ENCODE data around the gene BIRC6. TPM values are rescaled to one million over a fixed set of nuclear protein-coding genes. Genes with fewer than 3 reads are reported as not detected.
"Not testable (repeated sequence)": the region's sequence is repeated elsewhere in the genome, so short reads cannot be mapped to it uniquely, and the experiment has no call there.

Gene BIRC6
- total RNA-seq: 10 to 100 TPM; 43.1 to 63.5 (median 47.2) TPM
- long read RNA-seq, partial matches to known transcripts: 0 of 1 reads
- long read RNA-seq, other reads (novel, unspliced or antisense): 1 of 1 reads

DNA sequence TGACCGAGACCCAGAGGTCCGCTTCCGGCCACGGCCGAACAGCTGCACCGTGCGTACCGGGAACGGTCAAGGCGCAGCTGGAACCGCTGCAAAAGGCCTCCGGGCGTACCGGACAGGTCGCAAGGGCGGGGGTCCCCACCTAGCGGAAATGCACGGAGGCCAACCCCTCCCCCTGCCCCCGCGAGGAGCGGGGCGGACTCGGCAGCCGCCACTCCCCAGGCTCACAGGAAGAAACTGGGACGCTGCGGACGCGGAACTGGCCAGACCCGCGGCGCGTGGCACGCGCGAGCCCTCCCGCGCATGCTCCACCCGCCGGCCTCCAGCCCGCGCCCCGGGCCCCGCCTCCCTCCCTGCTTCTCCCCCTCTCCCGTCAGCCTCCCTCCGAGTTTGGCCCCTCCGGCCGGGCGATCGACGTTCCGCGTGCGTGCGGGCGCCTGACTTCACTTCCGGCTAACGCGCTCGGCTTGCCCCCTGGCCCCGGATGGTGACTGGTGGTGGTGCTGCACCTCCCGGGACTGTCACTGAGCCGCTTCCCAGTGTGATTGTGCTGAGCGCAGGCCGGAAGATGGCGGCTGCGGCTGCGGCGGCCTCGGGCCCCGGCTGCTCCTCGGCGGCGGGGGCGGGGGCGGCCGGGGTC lies at the start of gene BIRC6:
TSS of gene BIRC6 (plus strand) at position 343 of the 637 bp plus-strand sequence. CDS start at position 482, 139 bp downstream.
- peaks cover 0 to 27% (median 11%) of the 10 kb centered on the region in 4 donors for H3K4me1 ChIP-seq
- WGBS (ENCODE audit: insufficient coverage, low coverage, low lambda C conversion rate, missing lambda C conversion rate): 0% methylated on average over 3 of the region's 76 CpGs
- DNase-seq (peak; percentile 99), ATAC-seq (peak; percentile 92 to 96 (median 94))
- H3K27me3 ChIP-seq: no peaks in the 10 kb centered on the region
- TF ChIP-seq POLR2A (IDR thresholded peaks at IDR 0.05): peak; percentile 90
- TF ChIP-seq CTCF (IDR thresholded peaks at IDR 0.05): peak in 1 of 4 donors; percentile 12
- H3K9me3 ChIP-seq: no peaks in the 10 kb centered on the region
- H3K27ac ChIP-seq: peak within 1 kb of the TSS; percentile 84 to 94 (median 91)
- H3K36me3 ChIP-seq: no peaks in the 10 kb centered on the region
- H3K4me3 ChIP-seq: peak within 1 kb of the TSS; percentile 92 to 98 (median 93)
- intact Hi-C loops (cut with DNase I): no loop called here

- Histone ChIP-seq H3K4me3 (no peak overlapping the region), H3K27me3 (no peaks in the 10 kb centered on the region), H3K4me1 (no peaks in the 10 kb centered on the region), H3K36me3 (peaks cover 0 to 4% (median 0%) of the 10 kb centered on the region in 4 donors), H3K9me3 (no peaks in the 10 kb centered on the region), H3K27ac (no peak overlapping the region)
- WGBS (ENCODE audit: insufficient coverage, low coverage, low lambda C conversion rate, missing lambda C conversion rate): 87% methylated on average over 4 of the region's 7 CpGs
- DNase-seq: no peak
- TF ChIP-seq POLR2A (IDR thresholded peaks at IDR 0.05) (no peak), CTCF (IDR thresholded peaks at IDR 0.05) (no peak)
- intact Hi-C loops (cut with DNase I): no loop called here
- no peak for ATAC-seq
These were observed 46.2 kb upstream of the BIRC6 start for GRCh38 chr2:32310577-32310976.

DNA sequence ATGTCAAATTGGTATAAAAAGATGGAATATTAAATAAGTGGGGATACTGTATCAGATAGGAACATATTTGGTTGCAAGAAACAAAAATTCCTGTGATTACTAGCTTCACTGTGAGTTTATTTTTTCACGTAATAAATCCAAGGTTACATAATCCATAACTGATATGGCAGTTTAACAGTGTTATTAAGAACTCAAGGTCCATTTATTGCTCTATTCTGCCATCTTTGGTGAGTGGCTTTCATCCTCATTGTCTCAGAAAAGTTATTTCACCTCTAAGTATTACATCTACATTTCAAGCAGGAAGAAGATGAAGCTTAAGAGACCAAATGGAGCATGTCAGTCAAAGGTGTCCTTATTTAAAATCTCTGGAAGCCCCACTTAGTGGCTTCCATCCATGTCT lies 41.9 kb upstream of the BIRC6 start:
- no peak for TF ChIP-seq CTCF (IDR thresholded peaks at IDR 0.05)
- no peak for TF ChIP-seq POLR2A (IDR thresholded peaks at IDR 0.05)
- Histone ChIP-seq H3K36me3 (no peaks in the 10 kb centered on the region), H3K9me3 (no peaks in the 10 kb centered on the region), H3K27me3 (no peaks in the 10 kb centered on the region), H3K4me3 (no peak overlapping the region), H3K4me1 (no peaks in the 10 kb centered on the region), H3K27ac (no peak overlapping the region)
- 100% methylated on average over 1 of the region's 1 CpG for WGBS (ENCODE audit: insufficient coverage, low coverage, low lambda C conversion rate, missing lambda C conversion rate)
- intact Hi-C loops (cut with DNase I): no loop called here
- ATAC-seq (no peak), DNase-seq (no peak)

GRCh38 chr2:32328679-32329078 lies 28.1 kb upstream of the BIRC6 start:
- peak overlapping the region; percentile 65 to 80 (median 68) for H3K27ac ChIP-seq
- peaks cover 0 to 33% (median 5%) of the 10 kb centered on the region in 4 donors for H3K4me1 ChIP-seq
- H3K9me3 ChIP-seq; H3K36me3 ChIP-seq; H3K27me3 ChIP-seq; DNase-seq; intact Hi-C loops (cut with DNase I): not testable (repeated sequence)
- 38% methylated on average over 1 of the region's 1 CpG for WGBS (ENCODE audit: insufficient coverage, low coverage, low lambda C conversion rate, missing lambda C conversion rate)
- peak in 1 of 4 donors; percentile 32 for ATAC-seq
- H3K4me3 ChIP-seq: peak overlapping the region in 2 of 3 donors; percentile 29 to 39

DNA sequence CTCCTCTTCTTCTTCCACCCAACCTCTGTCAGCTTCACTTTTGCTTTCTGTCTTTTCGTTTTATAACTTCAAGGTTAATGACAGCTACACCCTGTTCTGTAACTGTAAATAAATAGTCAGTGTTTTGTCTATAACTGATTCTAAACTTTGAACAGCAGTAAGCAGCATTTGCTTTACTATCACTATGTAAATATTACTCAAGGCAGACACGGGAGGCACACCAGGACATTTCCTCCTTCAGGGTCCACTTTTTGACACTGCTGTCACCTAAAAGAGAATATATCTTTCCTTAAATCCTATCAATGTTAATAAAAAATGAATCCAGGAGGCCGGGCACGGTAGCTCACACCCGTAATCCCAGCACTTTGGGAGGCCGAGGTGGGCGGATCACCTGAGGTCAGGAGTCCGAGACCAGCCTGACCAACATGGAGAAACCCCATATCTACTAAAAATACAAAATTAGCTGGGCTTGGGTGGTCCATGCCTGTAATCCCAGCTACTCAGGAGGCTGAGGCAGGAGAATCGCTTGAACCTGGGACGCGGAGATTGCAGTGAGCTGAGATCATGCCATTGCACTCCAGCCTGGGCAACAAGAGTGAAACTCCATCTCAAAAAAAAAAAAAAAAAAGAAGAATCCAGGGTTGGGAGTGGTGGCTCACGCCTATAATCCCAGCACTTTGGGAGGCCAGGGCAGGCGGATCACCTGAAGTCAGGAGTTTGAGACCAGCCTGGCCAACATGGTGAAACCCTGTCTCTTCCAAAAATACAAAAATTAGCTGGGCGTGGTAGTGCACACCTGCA lies 27.4 kb upstream of the BIRC6 start:
- H3K36me3 ChIP-seq; intact Hi-C loops (cut with DNase I); DNase-seq; H3K27me3 ChIP-seq; H3K9me3 ChIP-seq: not testable (repeated sequence)
- 26% methylated on average over 11 of the region's 14 CpGs for WGBS (ENCODE audit: insufficient coverage, low coverage, low lambda C conversion rate, missing lambda C conversion rate)
- Histone ChIP-seq H3K4me1 (peaks cover 0 to 33% (median 5%) of the 10 kb centered on the region in 4 donors), H3K27ac (peak overlapping the region; percentile 65 to 80 (median 68)), H3K4me3 (peak overlapping the region in 2 of 3 donors; percentile 29 to 39)
- peak; percentile 87 to 93 (median 92) for ATAC-seq
